GM12891 (cell line): ENCODE results near the gene SCFD2.

Experiments used
- POLR2A ChIP-seq: IDR thresholded peaks from 2 replicates; pipeline ENCODE4 v1.6.1; 2011; ENCODE audit warnings: low read depth, low read length, control low read depth
- POLR2AphosphoS5 ChIP-seq: IDR thresholded peaks from 2 replicates; pipeline ENCODE4 v1.6.1; 2011; ENCODE audit warnings: low read depth, low read length, control low read depth

- TF ChIP-seq POLR2AphosphoS5 = no peak
- no peak for TF ChIP-seq POLR2A
Observed at GRCh38 chr4:53026233-53026632, 339.6 kb downstream of the SCFD2 start.
